Smooth muscle cell (in vitro differentiated cells): ENCODE results near the gene TMEM234. TPM values are rescaled to one million over a fixed set of nuclear protein-coding genes. Genes with fewer than 3 reads are reported as not detected.
A peak's percentile ranks its signal among the peaks of the same experiment; 100 is the strongest.

Experiments
- DNase-seq: peaks from one replicate; lab custom pipeline; 2025; ENCODE audit not compliant: unreplicated experiment; lab: John Stamatoyannopoulos, UW
- H2AFZ ChIP-seq: fragments of 200-600 bp; sonication (generic); 2 replicates; pipeline ENCODE4 v1.6.0; 2016; ENCODE audit warnings: antibody characterized with exemption, low read depth, mild to moderate bottlenecking
- H3F3A ChIP-seq: fragments of 200-600 bp; sonication (generic); 2 replicates; pipeline ENCODE4 v1.6.0; 2017; ENCODE audit warnings: antibody characterized with exemption, low read depth
- H3K27ac ChIP-seq: fragments of 200-600 bp; sonication (generic); 2 replicates; pipeline ENCODE4 v1.5.1; 2016; ENCODE audit warnings: low read depth, mild to moderate bottlenecking
- H3K27me3 ChIP-seq: fragments of 200-600 bp; sonication (generic); 2 replicates; pipeline ENCODE4 v1.6.1; 2016; ENCODE audit warnings: low read depth, mild to moderate bottlenecking
- H3K36me3 ChIP-seq: fragments of 200-600 bp; sonication (generic); 2 replicates; pipeline ENCODE4 v1.5.1; 2016; ENCODE audit warnings: low read depth
- H3K4me1 ChIP-seq: fragments of 200-600 bp; sonication (generic); 2 replicates; pipeline ENCODE4 v1.5.1; 2016; ENCODE audit warnings: low read depth
- H3K4me2 ChIP-seq: fragments of 200-600 bp; sonication (generic); 2 replicates; pipeline ENCODE4 v1.6.0; 2016; ENCODE audit warnings: mild to moderate bottlenecking
- H3K4me3 ChIP-seq: fragments of 200-600 bp; sonication (generic); 2 replicates; pipeline ENCODE4 v1.5.1; 2016; ENCODE audit warnings: mild to moderate bottlenecking
- H3K79me2 ChIP-seq: fragments of 200-600 bp; sonication (generic); 2 replicates; pipeline ENCODE4 v1.6.0; 2016; ENCODE audit warnings: low read depth, mild to moderate bottlenecking
- H3K9ac ChIP-seq: fragments of 200-600 bp; sonication (generic); 2 replicates; pipeline ENCODE4 v1.6.0; 2016; ENCODE audit warnings: low read depth
- H3K9me3 ChIP-seq: fragments of 200-600 bp; sonication (generic); replicated peaks from 2 replicates; pipeline ENCODE4 v1.5.1; 2016; ENCODE audit warnings: low read depth
- H4K20me1 ChIP-seq: fragments of 200-600 bp; sonication (generic); 2 replicates; pipeline ENCODE4 v1.6.0; 2016; ENCODE audit warnings: low read depth
- WGBS: methylation state at CpG from one replicate; pipeline ENCODE4 v1.1.7; 2016; ENCODE audit warnings: low lambda C conversion rate; 5-methylcytosine and 5-hydroxymethylcytosine counted together
- polyA plus RNA-seq: library from polyadenylated mRNA; unstranded; fragments of >200 nt; fragmentation: Nextera tagmentation; extraction: Ambion mirVana; gene quantifications from 2 replicates; pipeline ENCODE4 v1.2.1, GENCODE V29; 2016
- total RNA-seq: library from RNA; depleted of rRNA; stranded (reverse); fragments of >200 nt; gene quantifications from 2 replicates; pipeline ENCODE4 v1.2.3, GENCODE V29; 2014
- TF ChIP-seq, protein P1 (sequence below): fragments of 200-600 bp; sonication (generic); IDR thresholded peaks from 2 replicates; pipeline ENCODE4 v1.5.1; 2017; ENCODE audit warnings: borderline replicate concordance, mild to moderate bottlenecking, antibody characterized with exemption; ENCODE audit not compliant: insufficient read depth, poor library complexity, severe bottlenecking

Gene TMEM234
- total and polyA plus RNA-seq, 2 experiments from 2014 or later, result 10.9 to 19.8 TPM

DNA sequence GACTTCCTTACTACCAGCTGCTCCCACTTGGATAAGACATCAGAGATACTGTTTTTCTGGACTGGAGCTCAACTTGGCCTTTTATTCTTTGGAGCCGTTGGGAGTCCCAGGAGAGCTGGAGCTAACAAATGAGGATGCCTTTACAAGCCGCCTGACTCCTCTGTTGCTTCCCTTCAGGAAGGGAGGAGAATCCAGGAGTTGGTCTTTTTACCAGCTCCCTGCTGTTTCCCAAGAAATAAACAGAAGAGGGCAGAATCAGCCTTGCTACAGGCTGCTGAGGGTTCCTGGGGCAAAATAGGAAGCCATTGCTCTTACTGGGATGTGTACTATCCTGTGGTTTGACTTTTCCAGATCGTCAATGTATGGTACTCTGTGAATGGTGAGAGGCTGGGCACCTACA is 1.5 kb upstream of the TMEM234 start:
- Histone ChIP-seq H3K27ac (peak overlapping the region; percentile 95), H3K4me1 (peaks cover 15% of the 10 kb centered on the region), H3K9ac (no peak overlapping the region), H3F3A (no peaks in the 10 kb centered on the region), H4K20me1 (no peaks in the 10 kb centered on the region), H3K9me3 (no peaks in the 10 kb centered on the region), H2AFZ (no peak overlapping the region), H3K36me3 (peaks cover 7% of the 10 kb centered on the region), H3K79me2 (peaks cover 45% of the 10 kb centered on the region), H3K4me3 (no peak overlapping the region), H3K4me2 (peak overlapping the region; percentile 91), H3K27me3 (no peaks in the 10 kb centered on the region)
- DNase-seq, result no peak
- 96% methylated on average over 3 of the region's 3 CpGs for WGBS
- TF ChIP-seq, protein P1, sequence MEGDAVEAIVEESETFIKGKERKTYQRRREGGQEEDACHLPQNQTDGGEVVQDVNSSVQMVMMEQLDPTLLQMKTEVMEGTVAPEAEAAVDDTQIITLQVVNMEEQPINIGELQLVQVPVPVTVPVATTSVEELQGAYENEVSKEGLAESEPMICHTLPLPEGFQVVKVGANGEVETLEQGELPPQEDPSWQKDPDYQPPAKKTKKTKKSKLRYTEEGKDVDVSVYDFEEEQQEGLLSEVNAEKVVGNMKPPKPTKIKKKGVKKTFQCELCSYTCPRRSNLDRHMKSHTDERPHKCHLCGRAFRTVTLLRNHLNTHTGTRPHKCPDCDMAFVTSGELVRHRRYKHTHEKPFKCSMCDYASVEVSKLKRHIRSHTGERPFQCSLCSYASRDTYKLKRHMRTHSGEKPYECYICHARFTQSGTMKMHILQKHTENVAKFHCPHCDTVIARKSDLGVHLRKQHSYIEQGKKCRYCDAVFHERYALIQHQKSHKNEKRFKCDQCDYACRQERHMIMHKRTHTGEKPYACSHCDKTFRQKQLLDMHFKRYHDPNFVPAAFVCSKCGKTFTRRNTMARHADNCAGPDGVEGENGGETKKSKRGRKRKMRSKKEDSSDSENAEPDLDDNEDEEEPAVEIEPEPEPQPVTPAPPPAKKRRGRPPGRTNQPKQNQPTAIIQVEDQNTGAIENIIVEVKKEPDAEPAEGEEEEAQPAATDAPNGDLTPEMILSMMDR, result no peak

DNA sequence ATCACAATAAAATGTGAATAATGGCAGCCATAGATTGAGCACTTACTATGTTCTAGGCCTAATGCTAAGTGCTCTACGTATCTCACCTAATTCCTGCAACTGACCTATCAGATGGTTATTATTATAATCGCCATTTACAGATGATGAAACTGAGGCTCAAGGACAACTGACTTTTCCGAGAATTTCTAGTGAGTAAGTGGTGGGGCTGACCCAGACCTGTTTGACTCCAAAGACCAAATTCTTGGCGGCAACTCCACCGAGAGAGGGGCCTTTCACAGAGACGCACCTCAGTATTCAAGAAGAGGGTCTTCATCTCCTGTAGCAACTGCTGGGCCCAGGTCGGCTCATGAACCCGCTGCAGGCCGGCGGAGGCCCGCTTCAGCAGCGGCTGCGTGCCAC is 573 bp downstream of the TMEM234 start:
- H4K20me1 ChIP-seq, result no peaks in the 10 kb centered on the region
- H3K79me2 ChIP-seq, result peaks cover 45% of the 10 kb centered on the region
- H3K27me3 ChIP-seq, result no peaks in the 10 kb centered on the region
- peaks cover 15% of the 10 kb centered on the region for H3K4me1 ChIP-seq
- H3K36me3 ChIP-seq, result no peaks in the 10 kb centered on the region
- H3K9me3 ChIP-seq, result no peaks in the 10 kb centered on the region
- H2AFZ ChIP-seq, result peak overlapping the region; percentile 94
- H3K9ac ChIP-seq, result peak overlapping the region; percentile 97
- H3K4me2 ChIP-seq, result peak overlapping the region; percentile 91
- WGBS, result 8% methylated on average over 13 of the region's 13 CpGs
- H3K4me3 ChIP-seq, result peak overlapping the region; percentile 98
- H3F3A ChIP-seq, result no peaks in the 10 kb centered on the region
- TF ChIP-seq, protein P1, result no peak
- peak overlapping the region; percentile 95 for H3K27ac ChIP-seq
- DNase-seq, result no peak

DNA sequence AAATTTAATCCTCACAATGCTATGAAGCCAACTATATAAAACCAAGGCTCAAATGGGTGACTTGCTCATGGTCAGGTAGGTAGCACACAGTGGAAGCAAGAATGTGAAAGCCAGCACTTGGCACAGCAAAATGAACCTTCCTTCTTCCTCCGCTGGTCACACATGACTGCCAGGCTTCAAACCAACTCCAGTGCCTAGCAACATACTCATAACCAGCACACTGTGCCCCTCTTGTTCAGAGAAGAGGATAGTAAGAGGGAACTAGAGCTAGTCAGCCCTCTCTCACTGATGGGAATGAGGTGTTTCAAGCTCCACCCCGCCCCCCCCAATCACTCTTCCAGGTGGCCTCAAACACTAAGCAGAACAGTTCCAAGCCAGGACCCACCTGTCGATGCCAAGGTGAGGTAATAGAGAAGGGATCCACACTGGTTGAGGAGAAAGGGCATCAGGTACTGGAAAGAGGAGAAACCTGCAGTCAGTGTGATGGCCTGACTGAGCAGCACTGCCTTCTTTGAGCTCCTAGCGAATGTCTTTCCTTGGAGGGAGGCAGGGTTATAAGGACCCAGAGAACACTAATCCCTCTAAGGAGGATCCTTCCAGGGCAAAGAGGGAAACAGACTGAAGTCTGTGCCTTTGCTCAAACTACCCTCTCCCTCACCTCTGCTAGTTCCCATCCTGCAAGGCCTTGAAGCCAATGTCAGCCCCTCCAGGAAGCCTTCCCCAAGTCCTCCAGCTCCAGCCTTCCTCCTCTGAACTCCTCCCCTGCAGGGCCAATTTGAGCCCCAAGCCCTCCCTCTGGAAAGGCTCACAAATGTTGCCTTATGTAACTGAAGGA is 1.2 kb downstream of the TMEM234 start:
- Histone ChIP-seq H4K20me1 (no peaks in the 10 kb centered on the region), H3K27me3 (no peaks in the 10 kb centered on the region), H3K4me3 (peak overlapping the region; percentile 98), H3K9me3 (no peaks in the 10 kb centered on the region), H2AFZ (peak overlapping the region; percentile 94), H3K9ac (peak overlapping the region; percentile 97), H3K4me1 (peaks cover 15% of the 10 kb centered on the region), H3K79me2 (peaks cover 45% of the 10 kb centered on the region), H3F3A (no peaks in the 10 kb centered on the region), H3K4me2 (peak overlapping the region; percentile 91), H3K27ac (peak overlapping the region; percentile 95), H3K36me3 (no peaks in the 10 kb centered on the region)
- WGBS, result 95% methylated on average over 4 of the region's 4 CpGs
- no peak for DNase-seq
- TF ChIP-seq, protein P1, result no peak
